ENCODE data around the gene SOX2.

SOX2 gene

GRCh38 chr3:181728470-181729340, 17.0 kb downstream of the SOX2 start:
- DNase-seq (ENCODE audit: low spot score): no peak
- ChIA-PET POLR2A (ENCODE audit: low non-redundant PET) (no interaction called here), CTCF (interaction anchor here (0.7 to 1.2 kb wide), 2 partner anchors 12 to 92 kb away, joined by 3 read pairs; no protein-coding TSS in a partner anchor)
- no peak overlapping the region for H3K27ac ChIP-seq
- no peak for TF ChIP-seq CTCF (conservative IDR thresholded peaks at IDR 0.05; ENCODE audit: low read depth)

- POLR2A ChIA-PET (ENCODE audit: low non-redundant PET): no interaction called here
- no peak for TF ChIP-seq CTCF (conservative IDR thresholded peaks at IDR 0.05; ENCODE audit: low read depth)
- CTCF ChIA-PET: interaction anchor here (0.7 kb wide), 1 partner anchor 91 kb away, joined by 3 read pairs; no protein-coding TSS in a partner anchor
- H3K27ac ChIP-seq: no peak overlapping the region
- no peak for DNase-seq (ENCODE audit: low spot score)
Observed at GRCh38 chr3:181729341-181729869, 17.7 kb downstream of the SOX2 start.

DNA sequence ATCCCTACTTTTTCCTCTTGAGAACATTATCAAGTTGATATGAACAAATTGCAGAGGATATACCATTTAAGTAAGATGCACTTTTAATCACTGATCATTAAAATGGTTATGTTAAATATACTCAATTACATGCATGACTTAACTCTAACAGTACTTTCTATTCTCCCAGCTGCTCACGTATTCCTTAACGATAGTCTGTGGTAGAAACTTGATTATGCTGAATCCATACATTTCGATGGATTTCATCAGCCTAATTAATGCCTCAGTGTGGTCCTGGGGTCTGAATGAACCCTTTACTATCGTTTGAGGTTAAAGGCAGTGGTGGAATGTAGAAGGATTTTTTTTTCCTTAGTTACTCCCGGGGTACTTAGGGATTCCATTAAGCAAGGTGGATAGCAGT, 18.6 kb downstream of the SOX2 start:
- TF ChIP-seq CTCF (conservative IDR thresholded peaks at IDR 0.05; ENCODE audit: low read depth): no peak
- no peak for DNase-seq (ENCODE audit: low spot score)
- H3K27ac ChIP-seq: no peak overlapping the region
- POLR2A ChIA-PET (ENCODE audit: low non-redundant PET): no interaction called here
- CTCF ChIA-PET: no interaction called here

GRCh38 chr3:181730934-181731333, 19.2 kb downstream of the SOX2 start:
- no peak overlapping the region for H3K27ac ChIP-seq
- CTCF ChIA-PET: no interaction called here
- no peak for DNase-seq (ENCODE audit: low spot score)
- TF ChIP-seq CTCF (conservative IDR thresholded peaks at IDR 0.05; ENCODE audit: low read depth): no peak
- POLR2A ChIA-PET (ENCODE audit: low non-redundant PET): no interaction called here

DNA sequence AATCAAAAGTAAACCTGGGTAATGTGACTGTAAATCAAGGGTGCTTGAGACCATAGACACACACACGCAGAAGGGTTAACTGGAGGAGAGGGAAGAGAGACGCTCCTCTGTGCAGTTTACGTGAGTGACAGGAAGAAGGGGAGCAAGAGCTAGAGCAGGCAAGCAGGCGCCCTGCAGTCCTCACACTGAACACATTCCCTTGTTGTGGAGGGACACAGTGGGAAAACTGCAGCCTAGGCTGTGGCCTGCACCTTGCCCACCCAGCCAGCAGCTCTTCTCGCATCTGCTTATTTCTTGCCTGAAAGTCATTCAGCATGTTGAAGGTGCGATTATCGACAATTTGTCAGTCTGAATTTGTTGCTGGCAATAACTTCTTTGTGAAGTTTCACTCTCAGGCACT, 24.2 kb downstream of the SOX2 start:
- ChIA-PET CTCF (interaction anchor here (1.0 kb wide), 1 partner anchor 9 kb away, joined by 4 read pairs; no protein-coding TSS in a partner anchor), POLR2A (ENCODE audit: low non-redundant PET) (no interaction called here)
- TF ChIP-seq CTCF (conservative IDR thresholded peaks at IDR 0.05; ENCODE audit: low read depth): no peak
- no peak overlapping the region for H3K27ac ChIP-seq
- no peak for DNase-seq (ENCODE audit: low spot score)

GRCh38 chr3:181738551-181738950, 26.8 kb downstream of the SOX2 start:
- TF ChIP-seq CTCF (conservative IDR thresholded peaks at IDR 0.05; ENCODE audit: low read depth): no peak
- no peak overlapping the region for H3K27ac ChIP-seq
- POLR2A ChIA-PET (ENCODE audit: low non-redundant PET): no interaction called here
- DNase-seq (ENCODE audit: low spot score): no peak
- CTCF ChIA-PET: interaction anchor here (0.6 kb wide), 1 partner anchor 644 kb away, joined by 6 read pairs; no protein-coding TSS in a partner anchor

Data from RWPE1 (cell line).